ENCODE results near the gene CNTN1. TPM values are rescaled to one million over a fixed set of nuclear protein-coding genes. Genes with fewer than 3 reads are reported as not detected.
"Not testable (repeated sequence)": the region's sequence is repeated elsewhere in the genome, so short reads cannot be mapped to it uniquely, and the experiment has no call there.

The CNTN1 gene
- total RNA-seq, 6 experiments from 2014 or later, result not detected

DNA sequence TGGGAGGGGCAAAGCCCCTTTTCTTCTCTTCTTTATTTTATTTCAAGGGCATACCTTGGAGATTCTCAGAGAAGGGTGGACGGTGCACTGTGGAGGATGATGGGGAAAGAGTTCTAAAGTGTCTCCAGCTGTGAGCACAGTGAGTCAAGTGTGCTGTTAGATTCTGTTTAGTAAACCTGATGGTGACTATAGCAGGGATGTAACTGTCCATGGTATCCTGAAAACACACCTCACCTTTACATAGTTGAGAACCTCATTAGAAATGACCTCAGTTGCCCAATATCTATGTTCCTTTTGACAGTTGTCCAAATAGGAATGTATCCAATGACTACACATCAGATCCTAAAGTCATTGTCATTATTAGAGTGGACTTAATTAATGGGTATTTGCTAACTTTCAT lies 38.0 kb downstream of the CNTN1 start:
- Mint-ChIP-seq H3K4me3 (no peak overlapping the region), H3K4me1 (ENCODE audit: low read depth) (no peaks in the 10 kb centered on the region), H3K27me3 (ENCODE audit: insufficient read depth) (no peaks in the 10 kb centered on the region), H3K27ac (no peak overlapping the region), H3K9me3 (peaks cover 27% of the 10 kb centered on the region), H3K36me3 (ENCODE audit: low read depth) (no peaks in the 10 kb centered on the region)
- no peak for DNase-seq
- TF ChIP-seq, protein P1, sequence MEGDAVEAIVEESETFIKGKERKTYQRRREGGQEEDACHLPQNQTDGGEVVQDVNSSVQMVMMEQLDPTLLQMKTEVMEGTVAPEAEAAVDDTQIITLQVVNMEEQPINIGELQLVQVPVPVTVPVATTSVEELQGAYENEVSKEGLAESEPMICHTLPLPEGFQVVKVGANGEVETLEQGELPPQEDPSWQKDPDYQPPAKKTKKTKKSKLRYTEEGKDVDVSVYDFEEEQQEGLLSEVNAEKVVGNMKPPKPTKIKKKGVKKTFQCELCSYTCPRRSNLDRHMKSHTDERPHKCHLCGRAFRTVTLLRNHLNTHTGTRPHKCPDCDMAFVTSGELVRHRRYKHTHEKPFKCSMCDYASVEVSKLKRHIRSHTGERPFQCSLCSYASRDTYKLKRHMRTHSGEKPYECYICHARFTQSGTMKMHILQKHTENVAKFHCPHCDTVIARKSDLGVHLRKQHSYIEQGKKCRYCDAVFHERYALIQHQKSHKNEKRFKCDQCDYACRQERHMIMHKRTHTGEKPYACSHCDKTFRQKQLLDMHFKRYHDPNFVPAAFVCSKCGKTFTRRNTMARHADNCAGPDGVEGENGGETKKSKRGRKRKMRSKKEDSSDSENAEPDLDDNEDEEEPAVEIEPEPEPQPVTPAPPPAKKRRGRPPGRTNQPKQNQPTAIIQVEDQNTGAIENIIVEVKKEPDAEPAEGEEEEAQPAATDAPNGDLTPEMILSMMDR (IDR thresholded peaks at IDR 0.05), result no peak

DNA sequence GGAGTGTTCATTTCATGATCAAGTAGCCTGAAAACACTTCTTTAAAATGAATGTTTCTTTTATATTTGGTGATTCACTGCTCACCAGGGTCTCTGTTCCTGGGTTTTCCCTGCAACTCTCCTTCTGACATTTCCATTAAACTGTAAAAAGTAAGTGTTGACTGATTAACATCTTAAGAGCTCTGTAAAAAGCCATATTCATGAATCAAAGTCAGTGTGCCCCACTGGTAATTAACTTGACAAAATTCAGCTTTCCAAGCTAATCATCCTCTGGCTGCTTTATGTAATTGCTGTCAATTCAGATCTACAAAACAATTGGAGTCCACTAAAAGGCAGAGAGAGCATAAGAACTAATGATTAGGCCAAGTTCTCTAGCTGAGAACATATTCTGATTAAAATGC lies 41.6 kb downstream of the CNTN1 start:
- peaks cover 18% of the 10 kb centered on the region for H3K9me3 Mint-ChIP-seq
- no peak overlapping the region for H3K4me3 Mint-ChIP-seq
- H3K4me1 Mint-ChIP-seq (ENCODE audit: low read depth), result no peaks in the 10 kb centered on the region
- DNase-seq, result no peak
- no peaks in the 10 kb centered on the region for H3K36me3 Mint-ChIP-seq (ENCODE audit: low read depth)
- no peak overlapping the region for H3K27ac Mint-ChIP-seq
- TF ChIP-seq, protein P1 (IDR thresholded peaks at IDR 0.05), result no peak
- H3K27me3 Mint-ChIP-seq (ENCODE audit: insufficient read depth), result no peaks in the 10 kb centered on the region

DNA sequence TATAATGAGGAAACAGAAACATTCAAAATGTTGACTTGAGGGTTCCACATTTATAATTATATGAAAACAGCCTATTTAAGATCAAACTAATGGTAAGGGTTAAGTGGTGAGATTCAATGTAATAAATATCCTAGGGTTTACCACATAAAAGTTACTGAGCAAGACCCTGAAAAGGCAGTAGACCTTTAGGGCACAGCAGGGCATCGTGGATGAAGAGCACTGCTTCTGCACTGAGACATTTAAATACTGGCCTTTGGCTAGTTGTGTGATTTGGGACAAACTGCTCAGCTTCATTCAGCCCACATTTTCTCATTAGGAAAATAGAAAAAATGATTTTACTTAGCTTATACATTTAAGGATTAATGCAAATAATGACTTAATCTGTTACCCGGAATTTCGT lies 42.0 kb downstream of the CNTN1 start:
- no peaks in the 10 kb centered on the region for H3K27me3 Mint-ChIP-seq (ENCODE audit: insufficient read depth)
- DNase-seq, result no peak
- no peaks in the 10 kb centered on the region for H3K4me1 Mint-ChIP-seq (ENCODE audit: low read depth)
- TF ChIP-seq, protein P1 (IDR thresholded peaks at IDR 0.05), result no peak
- no peak overlapping the region for H3K27ac Mint-ChIP-seq
- no peak overlapping the region for H3K4me3 Mint-ChIP-seq
- H3K9me3 Mint-ChIP-seq, result peaks cover 18% of the 10 kb centered on the region
- no peaks in the 10 kb centered on the region for H3K36me3 Mint-ChIP-seq (ENCODE audit: low read depth)

DNA sequence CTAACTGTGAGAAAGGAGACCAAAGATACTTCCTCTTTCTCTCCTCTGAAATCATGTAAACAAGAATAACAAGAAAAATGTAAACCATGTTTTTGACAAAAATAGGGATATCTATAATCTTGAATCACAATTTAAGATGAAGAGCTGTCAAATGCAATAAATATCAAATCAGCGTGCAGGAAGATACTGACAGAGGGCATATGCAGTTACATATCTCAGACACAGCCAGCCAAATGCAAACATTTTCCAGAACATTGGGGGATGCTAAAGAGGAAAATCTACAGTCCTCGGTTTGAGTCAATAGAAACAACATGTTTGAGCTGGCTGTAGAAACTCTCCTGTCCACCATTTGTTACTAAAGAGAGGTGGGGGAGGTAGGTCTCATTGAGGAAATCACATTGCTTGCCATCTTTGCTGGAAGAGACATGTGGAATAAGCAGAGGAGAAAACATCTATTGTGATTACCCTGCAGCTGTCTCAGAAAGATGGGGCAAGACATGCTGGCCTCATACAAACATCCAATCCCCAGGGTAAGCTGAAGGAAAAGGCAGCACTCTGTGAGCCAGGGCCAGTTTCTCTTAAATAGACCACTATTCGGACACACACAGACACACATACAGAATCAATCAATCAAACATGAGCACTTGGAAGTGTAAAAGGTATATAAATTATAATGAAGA lies 43.5 kb downstream of the CNTN1 start:
- H3K4me1 Mint-ChIP-seq (ENCODE audit: low read depth), result no peaks in the 10 kb centered on the region
- TF ChIP-seq, protein P1 (IDR thresholded peaks at IDR 0.05), result no peak
- H3K27me3 Mint-ChIP-seq (ENCODE audit: insufficient read depth), result no peaks in the 10 kb centered on the region
- peaks cover 23% of the 10 kb centered on the region for H3K9me3 Mint-ChIP-seq
- DNase-seq, result no peak
- H3K4me3 Mint-ChIP-seq, result no peak overlapping the region
- no peaks in the 10 kb centered on the region for H3K36me3 Mint-ChIP-seq (ENCODE audit: low read depth)
- H3K27ac Mint-ChIP-seq, result no peak overlapping the region

DNA sequence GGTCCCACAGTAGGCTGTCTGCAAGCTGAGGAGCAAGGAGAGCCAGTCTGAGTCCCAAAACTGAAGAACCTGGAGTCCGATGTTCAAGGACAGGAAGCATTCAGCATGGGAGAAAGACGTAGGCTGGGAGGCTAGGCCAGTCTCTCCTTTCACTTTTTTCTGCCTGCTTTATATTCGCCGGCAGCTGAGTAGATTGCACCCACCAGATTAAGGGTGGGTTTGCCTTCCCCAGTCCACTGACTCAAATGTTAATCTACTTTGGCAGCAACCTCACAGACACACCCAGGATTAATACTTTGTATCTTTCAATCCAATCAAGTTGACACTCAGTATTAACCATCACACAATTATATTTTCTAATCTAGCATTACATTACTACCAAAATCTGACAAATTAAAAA lies 45.2 kb downstream of the CNTN1 start:
- H3K4me3 Mint-ChIP-seq; H3K36me3 Mint-ChIP-seq (ENCODE audit: low read depth); H3K27ac Mint-ChIP-seq; DNase-seq; H3K27me3 Mint-ChIP-seq (ENCODE audit: insufficient read depth); H3K4me1 Mint-ChIP-seq (ENCODE audit: low read depth): not testable (repeated sequence)
- H3K9me3 Mint-ChIP-seq, result peaks cover 25% of the 10 kb centered on the region

DNA sequence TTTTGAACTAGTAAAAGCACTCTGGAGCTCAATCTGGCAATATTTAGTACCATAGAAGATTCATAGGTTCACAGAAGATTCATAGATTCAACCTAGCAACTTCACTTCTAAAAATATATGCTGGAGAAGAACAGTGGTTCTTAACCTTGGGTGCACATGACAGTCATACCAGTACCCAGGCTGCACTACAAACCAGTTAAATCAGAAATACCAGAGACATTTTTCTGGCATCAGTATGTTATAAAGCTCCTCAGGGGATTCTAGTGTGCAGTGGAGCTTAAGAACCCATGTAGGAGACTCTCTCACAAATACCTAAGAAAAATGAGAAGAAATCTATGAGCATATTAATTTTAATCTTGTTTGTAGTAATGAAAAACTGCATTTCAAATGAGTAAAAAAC lies 46.6 kb downstream of the CNTN1 start:
- TF ChIP-seq, protein P1 (IDR thresholded peaks at IDR 0.05), result no peak
- H3K36me3 Mint-ChIP-seq (ENCODE audit: low read depth), result no peaks in the 10 kb centered on the region
- H3K27ac Mint-ChIP-seq, result no peak overlapping the region
- no peaks in the 10 kb centered on the region for H3K27me3 Mint-ChIP-seq (ENCODE audit: insufficient read depth)
- no peak overlapping the region for H3K4me3 Mint-ChIP-seq
- DNase-seq, result no peak
- peaks cover 37% of the 10 kb centered on the region for H3K9me3 Mint-ChIP-seq
- no peaks in the 10 kb centered on the region for H3K4me1 Mint-ChIP-seq (ENCODE audit: low read depth)
